Endometrium (tissue), 2 donors: ENCODE results near the gene RAD23A.
A peak's percentile ranks its signal among the peaks of the same experiment; 100 is the strongest.
"Not testable (repeated sequence)": the region's sequence is repeated elsewhere in the genome, so short reads cannot be mapped to it uniquely, and the experiment has no call there.

Source experiments
- FAIRE-seq: peaks from 2 replicates; lab custom pipeline; 2012; peaks lifted over from hg19 to GRCh38; lab: Jason Lieb, UNC
- donor health status: control.
- donor health status: control.

The RAD23A gene

GRCh38 chr19:12937927-12938778, 7.5 kb upstream of the RAD23A start, which contains the start of gene CALR:
TSS of gene CALR (plus strand) at chr19:12938609. CDS start at chr19:12938680, 71 bp downstream.
- FAIRE-seq, result peak; percentile 97

DNA sequence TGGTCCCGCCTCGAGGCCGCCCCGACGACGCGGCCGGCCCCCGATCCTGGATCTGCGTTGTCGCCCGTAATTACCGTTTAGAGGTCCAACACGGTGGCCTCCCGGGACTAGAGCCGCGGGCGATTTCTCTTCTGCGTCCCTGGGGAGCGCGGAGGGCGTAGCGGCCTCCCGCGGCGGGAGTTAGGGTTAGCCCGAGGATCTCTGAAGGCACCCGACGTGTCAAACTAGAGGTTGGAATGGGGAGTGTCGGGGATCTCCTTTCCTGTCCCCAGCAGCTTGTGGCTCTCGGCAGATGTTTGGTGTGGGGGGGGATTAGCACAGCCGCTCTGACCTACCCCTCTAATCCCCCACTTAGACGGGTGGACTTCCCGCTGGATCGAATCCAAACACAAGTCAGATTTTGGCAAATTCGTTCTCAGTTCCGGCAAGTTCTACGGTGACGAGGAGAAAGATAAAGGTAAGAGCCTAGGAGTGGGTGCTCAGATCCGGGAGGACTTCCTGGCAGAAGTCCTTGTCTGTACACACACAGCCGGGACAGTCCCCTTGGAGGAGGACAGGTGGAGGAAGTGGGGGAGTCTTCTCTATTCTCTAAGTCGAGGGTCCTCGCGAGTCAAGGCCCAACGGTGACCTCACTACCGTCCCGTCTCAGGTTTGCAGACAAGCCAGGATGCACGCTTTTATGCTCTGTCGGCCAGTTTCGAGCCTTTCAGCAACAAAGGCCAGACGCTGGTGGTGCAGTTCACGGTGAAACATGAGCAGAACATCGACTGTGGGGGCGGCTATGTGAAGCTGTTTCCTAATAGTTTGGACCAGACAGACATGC, 6.7 kb upstream of the RAD23A start:
- FAIRE-seq, result no peak

- no peak for FAIRE-seq
Measured at GRCh38 chr19:12939975-12940423, 5.7 kb upstream of the RAD23A start.

- no peak for FAIRE-seq
Measured at GRCh38 chr19:12940897-12941296, 4.8 kb upstream of the RAD23A start.

DNA sequence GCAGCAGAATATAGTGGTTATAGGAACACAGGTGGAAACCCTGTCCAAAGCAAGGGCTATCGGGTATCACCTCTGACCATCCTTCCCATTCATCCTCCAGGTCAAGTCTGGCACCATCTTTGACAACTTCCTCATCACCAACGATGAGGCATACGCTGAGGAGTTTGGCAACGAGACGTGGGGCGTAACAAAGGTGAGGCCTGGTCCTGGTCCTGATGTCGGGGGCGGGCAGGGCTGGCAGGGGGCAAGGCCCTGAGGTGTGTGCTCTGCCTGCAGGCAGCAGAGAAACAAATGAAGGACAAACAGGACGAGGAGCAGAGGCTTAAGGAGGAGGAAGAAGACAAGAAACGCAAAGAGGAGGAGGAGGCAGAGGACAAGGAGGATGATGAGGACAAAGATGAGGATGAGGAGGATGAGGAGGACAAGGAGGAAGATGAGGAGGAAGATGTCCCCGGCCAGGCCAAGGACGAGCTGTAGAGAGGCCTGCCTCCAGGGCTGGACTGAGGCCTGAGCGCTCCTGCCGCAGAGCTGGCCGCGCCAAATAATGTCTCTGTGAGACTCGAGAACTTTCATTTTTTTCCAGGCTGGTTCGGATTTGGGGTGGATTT, 2.1 kb upstream of the RAD23A start:
- FAIRE-seq, result no peak

DNA sequence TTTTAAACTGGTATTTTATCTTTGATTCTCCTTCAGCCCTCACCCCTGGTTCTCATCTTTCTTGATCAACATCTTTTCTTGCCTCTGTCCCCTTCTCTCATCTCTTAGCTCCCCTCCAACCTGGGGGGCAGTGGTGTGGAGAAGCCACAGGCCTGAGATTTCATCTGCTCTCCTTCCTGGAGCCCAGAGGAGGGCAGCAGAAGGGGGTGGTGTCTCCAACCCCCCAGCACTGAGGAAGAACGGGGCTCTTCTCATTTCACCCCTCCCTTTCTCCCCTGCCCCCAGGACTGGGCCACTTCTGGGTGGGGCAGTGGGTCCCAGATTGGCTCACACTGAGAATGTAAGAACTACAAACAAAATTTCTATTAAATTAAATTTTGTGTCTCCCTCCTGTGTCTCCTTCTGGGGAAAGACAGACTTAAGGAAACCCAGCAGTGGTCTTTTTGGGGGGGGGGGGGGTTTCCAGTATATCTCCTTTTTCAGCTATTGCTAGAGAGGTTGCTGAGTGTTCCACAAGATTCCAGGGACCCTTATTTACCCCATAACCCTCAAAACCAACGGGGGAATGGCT, 1.5 kb upstream of the RAD23A start:
- FAIRE-seq, result no peak

GRCh38 chr19:12946092-12946721, 545 bp downstream of the RAD23A start:
- FAIRE-seq, result no peak

DNA sequence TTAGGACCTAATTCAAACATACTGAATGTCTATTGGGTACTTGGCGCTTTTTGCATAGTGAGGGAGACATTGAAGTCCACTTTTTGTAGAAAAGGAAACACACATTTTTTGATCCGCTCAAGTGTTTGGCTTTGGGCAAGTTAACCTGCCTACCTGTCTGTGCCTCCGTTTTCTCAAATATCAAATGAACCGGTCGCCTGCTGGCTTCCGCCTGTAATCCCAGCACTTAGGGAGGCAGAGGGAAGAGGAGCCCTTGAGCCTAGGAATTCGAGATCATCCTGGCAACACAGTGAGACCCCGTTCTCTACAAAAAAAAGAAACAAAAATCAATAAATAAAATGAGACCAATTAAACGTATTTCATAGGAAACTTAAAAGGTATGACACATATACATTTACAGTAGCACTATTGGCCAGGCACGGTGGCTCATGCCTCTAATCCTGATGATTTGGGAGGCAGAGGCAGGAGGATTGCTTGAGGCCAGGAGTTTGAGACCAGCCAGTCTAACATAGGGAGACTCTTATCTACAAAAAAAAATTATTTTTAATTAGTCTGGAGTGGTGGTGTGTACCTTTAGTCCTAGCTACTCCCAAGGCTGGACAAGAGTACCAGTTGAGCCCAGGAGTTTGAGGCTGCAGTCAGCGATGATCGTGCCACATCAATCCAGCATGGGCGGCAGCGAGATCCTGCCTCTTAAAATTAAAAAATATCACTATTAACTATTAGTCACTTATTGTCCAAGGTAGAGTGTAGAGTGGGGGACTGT, 1.3 kb downstream of the RAD23A start:
- no peak for FAIRE-seq

- FAIRE-seq, result no peak
Measured at GRCh38 chr19:12947702-12948611, 2.3 kb downstream of the RAD23A start.

- no peak for FAIRE-seq
Measured at GRCh38 chr19:12948612-12949362, 3.1 kb downstream of the RAD23A start.

DNA sequence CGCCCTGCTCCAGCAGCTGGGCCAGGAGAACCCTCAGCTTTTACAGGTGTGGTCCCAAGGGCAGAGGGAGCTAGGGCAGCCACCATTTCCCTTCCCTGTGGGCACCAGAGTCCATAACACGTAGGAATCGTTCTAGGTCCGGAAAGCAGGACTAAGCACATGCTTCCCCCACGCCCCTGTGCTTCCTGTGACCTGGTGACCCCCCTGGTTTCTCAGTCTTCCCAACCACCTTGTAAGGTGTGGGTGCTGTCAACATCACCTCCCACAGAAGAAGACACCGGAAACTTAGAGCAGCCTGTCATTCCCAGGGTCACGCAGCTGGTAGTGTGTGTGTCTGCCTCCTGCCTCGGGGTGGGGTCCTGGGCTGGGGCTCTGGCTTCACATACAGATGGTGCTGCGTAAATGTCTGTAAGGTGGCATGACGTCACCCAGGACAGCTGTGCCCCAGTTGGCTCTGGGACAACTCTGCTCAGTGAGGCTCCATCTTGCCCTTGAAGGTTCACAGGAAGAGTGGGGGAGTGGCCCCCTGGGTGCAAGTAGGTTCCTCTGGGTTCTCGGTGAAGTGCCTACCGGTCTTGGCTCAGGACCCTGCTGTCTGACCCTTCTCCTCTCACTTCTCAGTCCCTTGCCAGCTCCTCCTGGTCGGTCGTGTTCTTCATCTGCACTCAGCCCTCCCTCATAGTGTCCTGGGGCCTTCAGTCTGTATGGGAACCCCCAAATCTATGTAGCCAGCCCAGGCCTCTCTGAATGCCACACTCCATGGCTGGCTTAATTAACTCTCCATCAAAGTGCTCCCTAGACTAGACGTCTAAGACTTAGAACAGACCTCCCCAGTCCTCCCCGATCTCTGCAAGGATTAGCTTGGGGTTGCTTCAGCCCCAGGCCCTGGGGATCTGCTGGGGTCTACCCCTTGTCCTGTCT, 4.0 kb downstream of the RAD23A start:
- FAIRE-seq, result no peak

DNA sequence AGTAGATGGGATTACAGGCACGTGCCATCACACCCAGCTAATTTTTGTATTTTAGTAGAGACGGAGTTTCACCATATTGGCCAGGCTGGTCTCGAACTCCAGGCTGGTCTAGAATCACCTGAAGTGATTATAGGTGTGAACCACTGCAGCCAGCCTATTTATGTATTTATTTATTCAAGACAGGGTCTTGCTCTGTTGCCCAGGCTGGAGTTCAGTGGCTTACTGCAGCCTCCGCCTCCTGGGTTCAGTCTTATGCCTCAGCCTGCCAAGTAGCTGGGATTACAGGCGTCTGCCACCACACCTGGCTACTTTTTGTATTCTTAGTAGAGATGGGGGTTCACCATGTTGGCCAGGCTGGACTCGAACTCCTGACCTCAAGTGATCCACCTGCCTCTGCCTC, 6.4 kb downstream of the RAD23A start:
- not testable (repeated sequence) for FAIRE-seq

GRCh38 chr19:12952488-12953137, 7.0 kb downstream of the RAD23A start:
- FAIRE-seq, result no peak

DNA sequence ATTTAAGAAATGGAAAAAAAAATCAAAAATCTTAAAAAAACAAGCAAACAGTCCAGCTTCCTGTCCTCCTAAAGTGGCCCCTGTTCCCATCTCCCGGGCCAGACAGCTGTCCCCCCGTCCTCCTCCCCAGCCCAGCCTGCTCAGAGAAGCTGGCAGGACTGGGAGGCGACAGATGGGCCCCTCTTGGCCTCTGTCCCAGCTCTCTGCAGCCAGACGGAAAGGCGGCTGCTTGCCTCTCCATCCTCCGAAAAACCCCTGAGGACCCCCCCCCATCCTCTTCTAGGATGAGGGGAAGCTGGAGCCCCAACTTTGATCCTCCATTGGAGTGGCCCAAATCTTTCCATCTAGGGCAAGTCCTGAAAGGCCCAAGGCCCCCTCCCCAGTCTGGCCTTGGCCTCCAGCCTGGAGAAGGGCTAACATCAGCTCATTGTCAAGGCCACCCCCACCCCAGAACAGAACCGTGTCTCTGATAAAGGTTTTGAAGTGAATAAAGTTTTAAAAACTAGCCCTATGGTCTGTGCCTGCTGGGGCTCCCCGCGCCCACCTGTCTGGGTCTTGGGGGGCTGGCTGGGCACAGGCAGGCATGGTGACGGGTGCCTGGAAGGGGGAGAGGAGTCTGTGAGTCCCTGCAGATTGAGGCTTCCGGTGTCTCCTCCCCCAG, 7.6 kb downstream of the RAD23A start:
- FAIRE-seq, result no peak

- no peak for FAIRE-seq
Measured at GRCh38 chr19:12953799-12954611, 8.3 kb downstream of the RAD23A start.

DNA sequence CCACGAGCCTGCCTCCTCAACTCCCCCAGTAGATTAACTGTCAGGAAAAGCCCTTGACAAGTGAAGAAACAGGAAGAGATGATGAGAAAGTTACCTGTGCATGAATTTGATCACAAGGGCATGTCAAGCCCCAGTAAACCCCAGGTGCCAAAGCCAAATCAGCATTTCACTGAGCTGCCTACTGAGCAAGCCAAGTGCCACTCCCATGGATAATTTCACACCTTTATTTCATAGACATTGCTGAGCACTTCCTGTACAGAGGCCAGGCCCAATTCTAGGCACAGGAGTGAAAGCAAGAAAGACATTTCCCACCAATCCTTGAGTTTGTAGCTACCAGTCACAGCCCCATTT, 8.9 kb downstream of the RAD23A start:
- no peak for FAIRE-seq
